ENCODE results near the gene TTC38.

TTC38 gene

GRCh38 chr22:46289244-46289891, 21.6 kb downstream of the TTC38 start:
- peak; percentile 73 for ATAC-seq (replicated peaks)
- H3K9me3 Mint-ChIP-seq, result no peaks in the 10 kb centered on the region
- H3K4me1 Mint-ChIP-seq (ENCODE audit: low read depth in 2 of 2), result peaks cover 46 to 56% of the 10 kb centered on the region in 2 donors
- peak overlapping the region; percentile 79 to 80 for H3K4me3 Mint-ChIP-seq
- H3K36me3 Mint-ChIP-seq (ENCODE audit: insufficient read depth), result peaks cover 72% of the 10 kb centered on the region
- peak; percentile 62 to 65 (median 64) for DNase-seq
- H3K27ac Mint-ChIP-seq, result peak overlapping the region; percentile 97 to 99
- H3K27me3 Mint-ChIP-seq, result no peaks in the 10 kb centered on the region

DNA sequence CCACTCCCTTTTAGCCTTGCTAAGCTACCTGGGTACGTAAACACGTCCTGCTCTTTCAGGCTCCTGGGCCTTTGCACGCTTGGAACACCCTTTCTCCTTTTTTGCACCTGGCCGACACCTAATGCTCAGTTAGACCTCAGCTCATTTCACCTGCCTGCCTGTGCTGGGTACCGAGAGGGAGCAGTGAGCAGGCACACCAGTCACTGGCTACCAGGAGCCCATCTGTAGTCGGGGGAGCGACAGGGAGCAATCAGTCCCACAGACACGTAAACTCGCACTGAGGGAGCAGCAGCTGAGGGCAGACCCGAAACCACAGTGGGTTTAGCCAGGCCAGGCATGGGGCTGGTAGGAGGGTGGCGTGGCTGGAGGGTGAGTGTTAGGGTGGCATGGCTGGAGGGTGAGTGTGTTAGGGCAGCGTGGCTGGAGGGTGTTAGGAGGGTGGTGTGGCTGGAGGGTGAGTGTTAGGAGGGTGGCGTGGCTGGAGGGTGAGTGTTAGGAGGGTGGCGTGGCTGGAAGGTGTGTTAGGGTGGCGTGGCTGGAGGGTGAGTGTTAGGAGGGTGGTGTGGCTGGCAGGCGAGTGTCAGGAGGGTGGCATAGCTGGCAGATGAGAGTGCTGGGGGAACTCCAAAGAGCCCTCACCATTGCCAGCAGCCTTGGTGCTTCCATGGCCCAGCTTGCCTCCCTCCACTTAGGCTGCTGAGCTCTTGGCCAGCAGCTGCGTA, 22.5 kb downstream of the TTC38 start:
- no peaks in the 10 kb centered on the region for H3K27me3 Mint-ChIP-seq
- no peaks in the 10 kb centered on the region for H3K9me3 Mint-ChIP-seq
- H3K36me3 Mint-ChIP-seq (ENCODE audit: insufficient read depth), result peaks cover 63% of the 10 kb centered on the region
- ATAC-seq (replicated peaks) (peak; percentile 30), DNase-seq (peak in 1 of 3 experiments; percentile 21)
- peaks cover 51 to 61% of the 10 kb centered on the region in 2 donors for H3K4me1 Mint-ChIP-seq (ENCODE audit: low read depth in 2 of 2)
- peak overlapping the region; percentile 79 to 80 for H3K4me3 Mint-ChIP-seq
- peak overlapping the region; percentile 97 to 99 for H3K27ac Mint-ChIP-seq

GRCh38 chr22:46290843-46291785, 23.3 kb downstream of the TTC38 start:
- ATAC-seq (replicated peaks) (no peak), DNase-seq (no peak)
- Mint-ChIP-seq H3K27ac (peak overlapping the region; percentile 97 to 99), H3K4me3 (peak overlapping the region; percentile 79 to 80), H3K4me1 (ENCODE audit: low read depth in 2 of 2) (peaks cover 54 to 69% of the 10 kb centered on the region in 2 donors), H3K27me3 (no peaks in the 10 kb centered on the region), H3K36me3 (ENCODE audit: insufficient read depth) (peaks cover 57% of the 10 kb centered on the region), H3K9me3 (no peaks in the 10 kb centered on the region)

GRCh38 chr22:46292173-46292572, 24.4 kb downstream of the TTC38 start:
- Mint-ChIP-seq H3K9me3 (no peaks in the 10 kb centered on the region), H3K4me3 (peak overlapping the region in 1 of 2 donors; percentile 62), H3K36me3 (ENCODE audit: insufficient read depth) (peaks cover 66% of the 10 kb centered on the region), H3K4me1 (ENCODE audit: low read depth in 2 of 2) (peaks cover 56 to 70% of the 10 kb centered on the region in 2 donors), H3K27ac (peak overlapping the region; percentile 84 to 88), H3K27me3 (no peaks in the 10 kb centered on the region)
- no peak for ATAC-seq (replicated peaks)
- DNase-seq, result no peak

DNA sequence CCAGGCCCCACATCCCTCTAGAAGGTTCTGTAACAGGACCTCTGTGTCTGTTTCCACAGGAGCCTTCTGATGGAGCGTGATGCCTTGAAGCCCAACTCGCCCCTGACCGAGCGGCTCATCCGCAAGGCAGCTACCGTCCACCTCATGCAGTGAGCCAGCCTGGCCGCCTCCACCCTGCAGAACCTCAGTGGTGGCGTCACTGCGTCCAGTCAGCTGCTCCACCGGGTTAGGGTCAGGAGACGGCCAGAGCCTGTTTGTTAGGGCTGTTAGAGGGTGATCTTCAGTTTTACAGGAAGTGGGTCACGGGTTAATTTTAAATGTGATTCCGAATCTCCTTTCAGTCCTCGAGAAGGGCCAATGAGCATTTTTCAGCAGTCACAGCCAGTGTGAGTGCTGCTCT, 24.9 kb downstream of the TTC38 start:
- Mint-ChIP-seq H3K9me3 (no peaks in the 10 kb centered on the region), H3K4me3 (peak overlapping the region in 1 of 2 donors; percentile 62), H3K4me1 (ENCODE audit: low read depth in 2 of 2) (peaks cover 52 to 70% of the 10 kb centered on the region in 2 donors), H3K36me3 (ENCODE audit: insufficient read depth) (peaks cover 61% of the 10 kb centered on the region), H3K27me3 (no peaks in the 10 kb centered on the region), H3K27ac (peak overlapping the region; percentile 84 to 88)
- DNase-seq, result no peak
- no peak for ATAC-seq (replicated peaks)

DNA sequence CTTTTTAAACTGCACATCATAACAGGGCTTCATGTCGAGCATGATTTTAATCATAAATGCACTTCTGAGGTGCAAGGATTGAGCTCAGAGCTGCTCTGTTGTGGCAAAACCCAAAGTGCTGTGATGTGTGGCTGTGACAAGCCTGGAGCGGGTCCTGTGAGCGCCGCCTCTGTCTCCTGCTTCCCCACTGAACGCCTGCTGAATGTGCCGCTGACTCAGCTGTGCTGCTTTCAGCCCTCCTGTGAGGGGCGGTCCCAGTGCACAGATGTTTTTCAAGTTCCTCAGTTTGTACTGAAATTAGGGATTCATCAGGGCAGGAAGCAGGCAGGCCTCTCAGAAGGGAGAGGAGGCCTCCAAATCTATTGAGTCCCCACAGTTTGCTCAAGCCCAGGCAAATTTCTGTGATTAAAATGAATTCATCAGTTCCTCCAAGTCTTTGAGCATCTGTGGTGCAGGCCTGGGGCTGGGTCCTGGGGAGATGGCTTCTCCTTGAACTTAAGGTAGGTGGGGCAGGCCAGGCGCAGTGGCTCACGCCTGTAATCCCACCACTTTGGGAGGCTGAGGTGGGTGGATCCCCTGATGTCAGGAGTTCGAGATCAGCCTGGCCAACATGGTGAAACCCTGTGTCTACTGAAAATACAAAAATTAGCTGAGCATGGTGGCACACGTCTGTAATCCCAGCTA, 25.9 kb downstream of the TTC38 start:
- DNase-seq, result no peak
- peaks cover 56% of the 10 kb centered on the region for H3K36me3 Mint-ChIP-seq (ENCODE audit: insufficient read depth)
- no peaks in the 10 kb centered on the region for H3K9me3 Mint-ChIP-seq
- peak overlapping the region; percentile 51 to 62 for H3K4me3 Mint-ChIP-seq
- no peaks in the 10 kb centered on the region for H3K27me3 Mint-ChIP-seq
- H3K4me1 Mint-ChIP-seq (ENCODE audit: low read depth in 2 of 2), result peaks cover 44 to 60% of the 10 kb centered on the region in 2 donors
- no peak for ATAC-seq (replicated peaks)
- H3K27ac Mint-ChIP-seq, result peak overlapping the region; percentile 84 to 88

GRCh38 chr22:46294784-46295183, 27.0 kb downstream of the TTC38 start:
- no peak for ATAC-seq (replicated peaks)
- peaks cover 50% of the 10 kb centered on the region for H3K36me3 Mint-ChIP-seq (ENCODE audit: insufficient read depth)

GRCh38 chr22:46295277-46295971, 27.6 kb downstream of the TTC38 start:
- H3K27ac Mint-ChIP-seq, result peak overlapping the region in 1 of 2 donors; percentile 98
- ATAC-seq (replicated peaks), result no peak
- H3K27me3 Mint-ChIP-seq, result no peaks in the 10 kb centered on the region
- H3K9me3 Mint-ChIP-seq, result no peaks in the 10 kb centered on the region
- H3K4me1 Mint-ChIP-seq (ENCODE audit: low read depth in 2 of 2), result peaks cover 33 to 43% of the 10 kb centered on the region in 2 donors
- no peak for DNase-seq
- H3K36me3 Mint-ChIP-seq (ENCODE audit: insufficient read depth), result peaks cover 43% of the 10 kb centered on the region
- peak overlapping the region; percentile 95 for H3K4me3 Mint-ChIP-seq

More at GRCh38 chr22:46294784-46295183, 27.0 kb downstream of the TTC38 start:
- peaks cover 37 to 50% of the 10 kb centered on the region in 2 donors for H3K4me1 Mint-ChIP-seq (ENCODE audit: low read depth in 2 of 2)
- H3K4me3 Mint-ChIP-seq, result peak overlapping the region; percentile 95
- H3K27ac Mint-ChIP-seq, result peak overlapping the region in 1 of 2 donors; percentile 98
- H3K9me3 Mint-ChIP-seq, result no peaks in the 10 kb centered on the region
- DNase-seq, result no peak
- no peaks in the 10 kb centered on the region for H3K27me3 Mint-ChIP-seq

GRCh38 chr22:46296257-46297150, 28.7 kb downstream of the TTC38 start, which contains the start of gene GTSE1:
TSS of gene GTSE1 (plus strand) at chr22:46296870. CDS start at chr22:46297401, 531 bp downstream.
- ATAC-seq (replicated peaks), result peak; percentile 97
- peak within 1 kb of the TSS; percentile 95 for H3K4me3 Mint-ChIP-seq
- H3K4me1 Mint-ChIP-seq (ENCODE audit: low read depth in 2 of 2), result peaks cover 27 to 35% of the 10 kb centered on the region in 2 donors
- peaks cover 35% of the 10 kb centered on the region for H3K36me3 Mint-ChIP-seq (ENCODE audit: insufficient read depth)
- DNase-seq, result peak; percentile 94 to 96 (median 95)
- H3K27ac Mint-ChIP-seq, result peak within 1 kb of the TSS; percentile 98
- no peaks in the 10 kb centered on the region for H3K9me3 Mint-ChIP-seq
- no peaks in the 10 kb centered on the region for H3K27me3 Mint-ChIP-seq

DNA sequence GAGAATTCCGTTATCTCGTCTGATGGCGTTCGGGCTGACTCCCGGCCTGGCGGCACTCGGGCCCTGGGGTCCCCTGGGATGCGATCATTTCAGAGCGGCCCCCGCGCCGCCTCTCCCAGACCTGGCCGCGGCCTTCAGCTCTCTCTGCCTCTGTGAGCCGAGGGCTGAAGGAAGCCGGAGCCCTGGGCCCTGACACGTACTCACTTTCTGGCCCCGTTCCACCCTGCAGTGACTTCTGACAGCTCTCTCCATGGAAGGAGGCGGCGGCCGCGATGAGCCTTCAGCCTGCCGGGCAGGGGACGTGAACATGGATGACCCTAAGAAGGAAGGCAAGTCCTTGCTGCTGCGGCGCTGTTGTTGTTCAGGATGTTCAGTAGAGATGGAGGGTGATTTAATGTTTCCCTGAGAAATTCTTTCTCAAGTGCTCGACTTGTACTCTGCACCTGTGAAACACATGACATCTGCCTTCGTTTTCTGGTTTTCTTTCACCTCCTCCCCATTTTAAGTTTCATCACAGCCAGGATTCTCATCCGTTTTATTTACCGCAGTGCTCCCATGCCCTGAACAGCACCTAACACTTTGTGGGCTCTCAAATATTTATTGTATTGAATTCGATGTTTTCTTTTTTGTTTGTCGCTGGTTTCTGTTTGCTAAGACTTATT, 29.5 kb downstream of the TTC38 start:
- peak overlapping the region; percentile 95 for H3K4me3 Mint-ChIP-seq
- peak overlapping the region; percentile 17 to 98 for H3K27ac Mint-ChIP-seq
- DNase-seq, result no peak
- H3K9me3 Mint-ChIP-seq, result no peaks in the 10 kb centered on the region
- peaks cover 26 to 35% of the 10 kb centered on the region in 2 donors for H3K4me1 Mint-ChIP-seq (ENCODE audit: low read depth in 2 of 2)
- ATAC-seq (replicated peaks), result no peak
- no peaks in the 10 kb centered on the region for H3K27me3 Mint-ChIP-seq
- H3K36me3 Mint-ChIP-seq (ENCODE audit: insufficient read depth), result peaks cover 30% of the 10 kb centered on the region

- DNase-seq (no peak), ATAC-seq (replicated peaks) (no peak)
- H3K27me3 Mint-ChIP-seq, result no peaks in the 10 kb centered on the region
- peaks cover 18% of the 10 kb centered on the region for H3K36me3 Mint-ChIP-seq (ENCODE audit: insufficient read depth)
- peak overlapping the region in 1 of 2 donors; percentile 9 for H3K4me3 Mint-ChIP-seq
- peaks cover 17 to 25% of the 10 kb centered on the region in 2 donors for H3K4me1 Mint-ChIP-seq (ENCODE audit: low read depth in 2 of 2)
- no peak overlapping the region for H3K27ac Mint-ChIP-seq
- no peaks in the 10 kb centered on the region for H3K9me3 Mint-ChIP-seq
These were observed 31.3 kb downstream of the TTC38 start for GRCh38 chr22:46299101-46299500.
